Stimulated activated CD4-positive, alpha-beta T cell treated with anti-CD3 and anti-CD28 coated beads, TNF-alpha, amount 100 ng/mL, for 1 hour (primary cell): ENCODE measurements around the gene RABGAP1L.
"Not testable (repeated sequence)": the region's sequence is repeated elsewhere in the genome, so short reads cannot be mapped to it uniquely, and the experiment has no call there.

Experiments
- DNase-seq, 3 donors: peaks; one replicate each; pipeline ENCODE4 v3.0.0-alpha.2; 2020; ENCODE audit warnings: low read depth in 3 of 3, low spot score in 1 of 3

The RABGAP1L gene

DNA sequence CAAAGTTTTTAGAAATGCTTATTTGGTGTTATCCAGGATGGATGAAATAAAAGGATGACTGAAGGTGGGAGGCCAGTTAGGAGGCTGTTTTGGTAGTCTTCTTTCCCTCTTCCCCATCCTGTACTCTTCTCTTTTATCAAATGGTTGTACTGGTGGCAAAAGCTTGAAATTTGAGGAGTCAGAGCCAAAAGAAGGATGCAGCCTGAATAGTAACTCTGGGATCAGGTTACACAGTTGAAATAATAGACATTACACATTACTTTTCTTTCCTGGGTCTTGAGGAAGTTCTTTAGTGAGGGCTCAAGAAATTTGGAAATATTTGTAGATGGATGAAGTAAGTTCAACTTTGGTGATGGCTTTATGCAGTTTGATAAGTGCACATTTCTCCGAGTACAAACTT, 397.1 kb downstream of the RABGAP1L start:
- no peak for DNase-seq

- DNase-seq: no peak
Measured at GRCh38 chr1:174568551-174568950, 409.2 kb downstream of the RABGAP1L start.

DNA sequence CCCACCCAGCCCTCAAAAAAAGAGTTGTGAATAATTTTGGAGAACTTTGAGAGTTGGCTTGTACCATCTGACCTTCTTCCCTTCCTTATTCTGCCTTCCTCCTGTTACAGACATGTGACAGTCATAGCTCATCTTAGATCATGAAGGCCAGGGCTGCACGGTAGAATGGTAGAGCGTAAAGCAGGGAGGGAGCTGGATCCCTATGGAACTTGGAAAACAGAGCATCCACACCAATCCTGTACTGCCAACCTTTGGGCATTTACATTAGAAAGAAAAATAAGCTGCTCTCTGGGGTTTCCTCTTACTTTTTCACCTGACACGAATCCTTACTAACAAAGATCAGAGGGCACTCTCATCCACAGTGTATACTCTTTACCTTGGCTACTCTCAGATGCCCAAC, 409.9 kb downstream of the RABGAP1L start:
- no peak for DNase-seq

DNA sequence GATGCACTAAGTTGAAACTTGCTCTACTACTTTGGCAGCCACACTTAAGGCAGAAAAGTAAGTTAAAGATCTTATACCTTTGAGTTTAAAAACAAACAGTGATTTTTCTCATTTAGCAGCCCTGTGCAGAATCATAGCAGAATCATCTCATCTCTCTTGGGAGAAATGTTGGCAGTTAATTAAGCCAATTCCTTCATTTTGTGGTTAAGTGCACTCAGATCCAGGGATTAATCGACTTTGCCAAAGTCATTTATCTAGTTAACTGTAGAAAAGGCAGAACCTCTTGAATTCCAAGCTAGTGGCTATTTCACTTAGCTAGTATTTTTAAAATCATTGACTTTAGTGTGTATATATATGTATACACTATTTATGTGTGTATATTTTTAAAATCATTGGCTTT, 413.5 kb downstream of the RABGAP1L start:
- DNase-seq: no peak

GRCh38 chr1:174576120-174576519, 416.8 kb downstream of the RABGAP1L start:
- not testable (repeated sequence) for DNase-seq

GRCh38 chr1:174577681-174578080, 418.4 kb downstream of the RABGAP1L start:
- DNase-seq: no peak

GRCh38 chr1:174580801-174581200, 421.5 kb downstream of the RABGAP1L start:
- DNase-seq: no peak

DNA sequence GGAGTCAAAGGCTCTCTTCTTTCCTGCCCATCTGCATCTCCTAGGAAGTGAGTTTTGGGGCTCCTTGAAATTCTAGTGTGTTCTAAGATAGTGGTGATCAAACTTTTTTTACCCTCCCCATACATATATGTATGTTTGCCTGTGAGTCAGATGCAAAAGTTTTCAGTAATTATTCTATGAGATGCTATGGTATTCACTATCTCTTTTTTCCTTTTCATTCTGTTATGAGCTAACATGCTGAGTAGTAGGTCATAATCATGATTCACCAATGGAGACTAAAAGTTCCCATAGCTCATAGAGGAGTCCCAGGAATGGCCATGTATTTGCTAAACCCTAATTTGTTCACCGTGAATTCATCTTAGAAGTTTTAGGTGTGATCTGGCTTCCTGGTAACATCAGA, 424.0 kb downstream of the RABGAP1L start:
- no peak for DNase-seq

DNA sequence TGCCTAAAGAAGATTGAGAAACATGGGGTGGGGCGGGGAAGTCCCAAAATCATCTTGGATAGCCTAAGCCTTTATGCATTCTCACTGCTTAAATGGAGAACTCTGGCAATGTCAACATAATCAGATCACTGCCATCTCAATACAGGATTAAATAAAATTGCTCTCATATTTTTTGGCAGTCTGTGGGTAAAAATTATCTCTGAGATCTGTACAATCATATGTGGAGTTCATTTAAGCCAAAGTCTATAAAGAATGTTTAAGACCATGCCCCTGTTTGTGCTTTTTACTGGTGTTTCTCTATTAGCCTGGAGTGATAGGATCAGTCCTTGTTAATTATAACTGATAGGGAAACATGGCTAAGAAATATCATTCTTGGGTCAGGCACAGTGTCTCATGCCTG, 424.8 kb downstream of the RABGAP1L start:
- no peak for DNase-seq

DNA sequence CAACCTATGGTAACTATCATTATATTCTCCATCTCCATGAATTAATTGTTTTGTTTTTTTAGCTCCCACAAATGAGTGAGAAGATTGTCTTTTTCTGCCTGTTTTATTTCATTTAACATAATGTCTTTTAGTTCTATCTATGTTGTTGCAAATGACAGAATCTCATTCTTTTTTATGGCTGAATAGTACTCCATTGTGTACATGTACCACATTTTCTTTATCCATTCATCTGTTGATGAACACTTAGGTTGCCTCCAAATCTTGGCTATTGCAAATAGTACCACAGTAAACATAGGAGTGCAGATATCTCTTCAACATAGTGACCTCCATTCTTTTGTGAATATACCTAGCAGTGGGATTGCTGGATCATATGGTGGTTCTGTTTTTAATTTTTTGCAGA, 429.3 kb downstream of the RABGAP1L start:
- not testable (repeated sequence) for DNase-seq

- DNase-seq: no peak
Measured at GRCh38 chr1:174605198-174605597, 445.9 kb downstream of the RABGAP1L start.

DNA sequence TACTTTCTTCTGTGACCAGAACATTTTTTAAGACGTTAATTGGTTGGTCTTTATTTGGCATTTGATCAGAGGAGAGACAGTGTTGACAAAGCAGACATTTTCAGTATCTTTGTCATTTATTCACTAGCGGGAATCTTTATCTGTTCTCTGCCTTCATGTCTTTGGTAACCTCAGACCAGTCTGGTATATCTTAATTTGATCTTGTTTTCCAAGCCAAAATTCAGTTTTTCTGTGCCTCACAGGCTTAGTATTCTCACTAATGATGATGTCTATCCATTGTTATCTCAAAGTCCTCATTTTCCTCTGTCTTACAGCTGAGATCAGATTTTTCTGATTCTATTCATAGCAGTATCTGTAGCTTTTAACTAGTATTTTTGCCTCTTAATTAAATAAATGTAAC, 447.2 kb downstream of the RABGAP1L start:
- no peak for DNase-seq

- not testable (repeated sequence) for DNase-seq
Measured at GRCh38 chr1:174617905-174618304, 458.6 kb downstream of the RABGAP1L start.

- no peak for DNase-seq
Measured at GRCh38 chr1:174623324-174624035, 464.2 kb downstream of the RABGAP1L start.

- no peak for DNase-seq
Measured at GRCh38 chr1:174626031-174627025, 467.0 kb downstream of the RABGAP1L start.

DNA sequence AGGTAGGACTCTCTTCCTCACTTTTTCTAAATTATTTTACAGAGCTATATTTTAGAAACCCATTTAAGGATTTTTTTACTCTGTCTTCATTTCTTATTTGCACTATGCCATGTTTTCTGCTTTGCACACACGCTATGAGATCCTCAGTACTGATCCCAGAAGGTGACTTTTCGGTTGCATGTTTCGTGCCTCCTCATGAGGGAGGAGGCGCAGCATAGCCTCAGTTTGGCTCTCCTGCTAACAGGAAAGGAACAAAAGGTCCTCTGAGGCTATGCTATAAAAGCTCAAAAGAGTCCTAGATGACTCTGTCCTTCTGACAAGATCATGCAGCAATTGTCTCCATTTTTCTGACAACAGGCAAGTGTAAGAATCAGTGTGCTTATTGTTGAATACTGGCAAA, 478.2 kb downstream of the RABGAP1L start:
- no peak for DNase-seq

GRCh38 chr1:174639461-174639860, 480.1 kb downstream of the RABGAP1L start:
- DNase-seq: no peak

DNA sequence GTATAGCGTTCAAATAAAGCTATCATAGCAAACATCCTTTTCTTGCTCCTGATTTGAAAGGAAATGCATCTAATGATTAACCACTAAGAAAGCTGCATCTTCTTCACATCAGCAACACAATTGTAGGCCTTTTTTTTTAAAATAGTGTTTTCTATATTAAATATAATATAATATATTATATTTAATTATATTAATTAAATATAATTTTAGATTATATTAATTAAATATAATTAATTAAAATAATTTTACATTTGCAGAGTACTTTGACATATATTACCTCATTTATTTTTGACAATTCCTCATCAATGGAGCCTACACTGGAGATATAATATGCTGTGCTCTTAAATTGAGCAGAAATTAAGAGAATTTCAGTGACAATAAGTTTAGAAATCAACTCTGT, 481.5 kb downstream of the RABGAP1L start:
- DNase-seq: no peak

- DNase-seq: no peak
Measured at GRCh38 chr1:174642393-174642792, 483.1 kb downstream of the RABGAP1L start.

DNA sequence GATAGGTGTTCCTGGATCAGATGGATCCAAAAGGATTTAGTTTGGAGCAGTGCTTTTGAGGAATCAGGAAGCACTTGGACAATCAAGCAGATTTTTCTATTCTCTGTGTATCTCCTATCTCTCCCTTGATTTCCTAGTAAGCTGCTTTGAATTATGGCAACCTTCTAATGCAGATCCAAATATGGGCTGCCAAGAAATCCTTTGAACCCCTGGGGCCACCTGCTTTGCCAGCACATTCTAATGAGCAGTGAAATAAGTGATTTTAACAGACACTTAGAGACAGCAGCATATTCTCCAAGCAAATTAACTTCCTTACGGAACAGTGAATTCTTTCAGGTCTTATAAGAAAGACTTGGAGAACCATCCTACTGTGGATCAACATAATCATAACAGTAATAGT, 483.9 kb downstream of the RABGAP1L start:
- DNase-seq: no peak

- not testable (repeated sequence) for DNase-seq
Measured at GRCh38 chr1:174649572-174649971, 490.3 kb downstream of the RABGAP1L start.
